DMS79 treated with DMSO at 0.1 percent for 48 hours (cell line): ENCODE data around the gene ABCB9.

ENCODE experiments used
- DNase-seq: peaks from one replicate; lab custom pipeline; 2025; lab: John Stamatoyannopoulos, UW

ABCB9 gene

GRCh38 chr12:122994781-122995502 lies 28.7 kb upstream of the ABCB9 start:
- no peak for DNase-seq

GRCh38 chr12:122994140-122994675 lies 27.9 kb upstream of the ABCB9 start:
- no peak for DNase-seq

- no peak for DNase-seq
These were observed 26.1 kb upstream of the ABCB9 start for GRCh38 chr12:122992386-122992785.

GRCh38 chr12:122991623-122992275 lies 25.5 kb upstream of the ABCB9 start:
- DNase-seq, result no peak

- no peak for DNase-seq
These were observed 24.8 kb upstream of the ABCB9 start for GRCh38 chr12:122990961-122991622.

GRCh38 chr12:122990561-122990960 lies 24.3 kb upstream of the ABCB9 start:
- DNase-seq, result no peak

GRCh38 chr12:122989874-122990419 lies 23.7 kb upstream of the ABCB9 start:
- no peak for DNase-seq

GRCh38 chr12:122989225-122989839 lies 23.1 kb upstream of the ABCB9 start:
- no peak for DNase-seq

- DNase-seq, result no peak
These were observed 22.4 kb upstream of the ABCB9 start for GRCh38 chr12:122988612-122989212.

- no peak for DNase-seq
These were observed 21.8 kb upstream of the ABCB9 start for GRCh38 chr12:122988036-122988435.

GRCh38 chr12:122987086-122987951 lies 21.1 kb upstream of the ABCB9 start:
- no peak for DNase-seq

- DNase-seq, result no peak
These were observed 20.1 kb upstream of the ABCB9 start for GRCh38 chr12:122986258-122986871.

GRCh38 chr12:122985338-122986257 lies 19.3 kb upstream of the ABCB9 start:
- DNase-seq, result no peak

- DNase-seq, result no peak
These were observed 18.5 kb upstream of the ABCB9 start for GRCh38 chr12:122984612-122985337.

GRCh38 chr12:122983789-122984515 lies 17.7 kb upstream of the ABCB9 start:
- no peak for DNase-seq

- no peak for DNase-seq
These were observed 16.9 kb upstream of the ABCB9 start for GRCh38 chr12:122982963-122983788.

- no peak for DNase-seq
These were observed 16.2 kb upstream of the ABCB9 start for GRCh38 chr12:122982477-122982815.
